A549 treated with CORT108297 at 1 μM for 4 hours (cell line): ENCODE results near the gene MTMR3. TPM values are rescaled to one million over a fixed set of nuclear protein-coding genes. Genes with fewer than 3 reads are reported as not detected.

Experiments used
- total RNA-seq: library from RNA; stranded (reverse); fragments of 200-300 nt; extraction: Qiagen RNA extraction; gene quantifications from 5 replicates; pipeline ENCODE4 v1.2.3, GENCODE V29; 2022

MTMR3 gene
- total RNA-seq = 6.9 to 11.2 TPM (median 8.6 TPM) in 5 replicates

DNA sequence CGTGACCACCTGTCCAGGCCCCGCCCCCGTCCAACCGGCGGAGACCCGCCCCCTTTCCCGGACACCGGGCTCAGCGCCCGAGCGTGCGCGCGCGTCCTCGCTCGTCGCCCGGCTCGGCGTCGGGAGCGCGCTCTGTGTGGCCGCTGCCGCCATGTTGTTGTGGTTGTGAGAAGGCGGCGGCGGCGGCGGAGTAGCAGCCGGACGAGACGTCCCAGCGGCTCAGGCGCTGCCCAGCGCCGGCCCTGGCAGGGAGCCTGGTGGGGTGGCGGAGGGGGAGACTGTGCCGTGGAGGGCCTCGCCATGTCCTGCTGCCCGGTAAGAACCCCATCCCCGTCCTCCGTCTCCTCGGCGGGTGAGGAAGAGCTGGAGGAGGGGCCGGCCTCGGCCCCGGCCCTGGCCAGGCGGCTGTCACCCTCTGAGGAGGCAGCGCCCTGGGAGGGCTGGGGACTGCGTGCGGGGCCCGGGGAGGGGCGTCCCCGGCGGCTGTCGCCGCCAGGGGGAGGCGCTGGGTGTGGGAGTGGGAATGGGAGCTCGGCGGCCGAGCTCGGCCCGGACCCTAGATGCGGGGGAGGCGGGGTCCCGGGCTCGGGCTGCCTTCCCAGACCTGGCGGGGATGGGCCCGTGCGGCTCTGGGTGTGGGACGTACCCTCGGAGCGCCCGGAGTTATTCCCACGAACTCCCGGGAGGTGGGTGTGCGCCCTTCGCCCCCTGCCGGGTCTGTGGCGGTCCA, at the start of gene MTMR3:
TSS of gene MTMR3 (plus strand) at position 130 of the 730 bp plus-strand sequence. CDS start 87,886 bp downstream, outside the sequence.

DNA sequence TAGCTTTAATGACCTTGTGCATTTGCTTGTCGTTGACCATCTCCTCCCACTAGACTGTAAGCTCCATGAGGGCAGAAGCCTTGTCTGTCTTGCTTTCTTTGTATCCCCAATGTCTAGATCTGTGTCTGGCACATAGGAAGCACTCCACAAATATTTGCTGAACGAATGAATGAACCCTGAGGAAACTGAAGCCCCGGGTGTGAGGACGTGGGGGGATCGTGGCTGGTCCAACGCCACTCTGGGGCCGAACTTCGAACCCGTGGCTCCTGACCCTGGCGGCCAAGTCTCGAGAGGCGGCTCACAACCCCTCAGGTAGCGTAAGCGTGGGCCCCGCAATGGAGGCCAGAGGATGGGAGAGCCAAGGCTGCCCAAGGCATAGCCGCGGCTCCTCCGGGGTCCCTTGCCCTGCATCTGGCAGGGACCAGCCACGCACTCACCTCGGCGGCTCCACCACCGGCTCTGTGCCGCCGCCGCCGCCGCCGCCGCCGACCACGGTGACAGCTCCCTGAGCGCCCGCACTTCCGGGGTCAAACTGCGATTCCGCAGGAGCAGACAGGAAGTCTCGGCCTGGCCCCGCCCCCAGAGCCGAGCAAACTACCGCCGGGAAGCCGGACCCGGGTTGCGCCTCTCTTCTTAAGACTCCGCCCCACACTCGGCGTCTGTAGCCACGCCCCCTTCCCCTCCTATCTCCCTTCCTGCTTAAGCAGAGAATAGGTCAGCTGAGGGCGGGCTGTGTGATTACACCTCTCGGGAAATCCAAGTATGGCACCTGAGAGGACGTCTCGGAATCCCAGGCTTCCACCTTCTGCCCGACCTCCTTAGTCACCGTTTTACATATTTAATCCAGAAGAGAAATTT, 45.0 kb upstream of the MTMR3 start, which contains the start of gene ASCC2:
TSS of gene ASCC2 (minus strand) at position 534 of the 858 bp plus-strand sequence. CDS start 5,949 bp downstream, outside the sequence.

DNA sequence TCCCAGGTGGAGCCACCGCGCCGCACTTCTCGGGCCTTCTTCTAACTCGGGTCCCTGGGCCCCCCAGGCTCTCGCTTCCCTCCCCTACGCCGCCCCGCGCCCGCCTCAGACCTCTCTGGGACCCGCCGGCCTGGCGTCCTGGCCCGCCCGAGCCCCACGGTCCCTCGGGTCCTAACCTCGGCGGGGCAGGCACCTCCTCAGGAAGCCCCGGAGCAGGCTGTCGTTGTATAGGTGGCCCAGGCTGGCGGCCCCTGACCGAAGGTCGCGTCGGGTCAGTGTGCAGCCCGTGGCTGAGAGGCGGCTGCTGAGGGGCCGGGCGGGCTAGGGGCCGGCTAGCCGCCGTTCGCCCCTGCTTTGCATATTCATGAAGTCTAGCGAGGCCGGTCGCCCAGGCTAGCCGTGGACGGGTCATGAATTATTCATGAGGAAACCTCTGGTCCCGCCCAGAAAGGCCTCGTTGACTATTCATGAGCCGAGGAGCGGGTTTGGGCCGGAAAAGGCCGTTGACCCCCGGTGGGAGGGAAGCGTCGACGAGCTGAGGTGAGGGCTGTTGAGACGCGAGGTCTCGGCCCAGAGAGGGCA, 197.1 kb downstream of the MTMR3 start, which contains the start of gene HORMAD2:
TSS of gene HORMAD2 (plus strand) at position 513 of the 582 bp plus-strand sequence. CDS start 13,489 bp downstream, outside the sequence.

Other genes with a start within 250 kb of the MTMR3 start
- 0.09 to 0.21 TPM (median 0.16 TPM) in 5 replicates for gene CABP7, start 163.2 kb upstream of the MTMR3 start, total RNA-seq
- 13.1 to 22.5 TPM (median 19.9 TPM) in 5 replicates for gene ZMAT5, start 116.2 kb upstream of the MTMR3 start, total RNA-seq
- 113 to 130 TPM (median 121 TPM) in 5 replicates for gene UQCR10, start 115.8 kb upstream of the MTMR3 start, total RNA-seq
- 22.6 to 30.0 TPM (median 28.3 TPM) in 5 replicates for gene ASCC2, start 44.9 kb upstream of the MTMR3 start, total RNA-seq
- not detected in 5 replicates for gene HORMAD2, start 197.3 kb downstream of the MTMR3 start, total RNA-seq